ENCODE data around the gene CACNA1C.

The CACNA1C gene

GRCh38 chr12:2687058-2687457 is 634.3 kb downstream of the CACNA1C start:
- DNase-seq (ENCODE audit: low read depth in 3 of 3) = no peak

GRCh38 chr12:2687726-2688125 is 634.9 kb downstream of the CACNA1C start:
- DNase-seq (ENCODE audit: low read depth in 3 of 3) = no peak

GRCh38 chr12:2688381-2688931 is 635.7 kb downstream of the CACNA1C start:
- DNase-seq (ENCODE audit: low read depth in 3 of 3) = no peak

- DNase-seq (ENCODE audit: low read depth in 3 of 3) = no peak
Measured at GRCh38 chr12:2689393-2689792, 636.6 kb downstream of the CACNA1C start.

DNA sequence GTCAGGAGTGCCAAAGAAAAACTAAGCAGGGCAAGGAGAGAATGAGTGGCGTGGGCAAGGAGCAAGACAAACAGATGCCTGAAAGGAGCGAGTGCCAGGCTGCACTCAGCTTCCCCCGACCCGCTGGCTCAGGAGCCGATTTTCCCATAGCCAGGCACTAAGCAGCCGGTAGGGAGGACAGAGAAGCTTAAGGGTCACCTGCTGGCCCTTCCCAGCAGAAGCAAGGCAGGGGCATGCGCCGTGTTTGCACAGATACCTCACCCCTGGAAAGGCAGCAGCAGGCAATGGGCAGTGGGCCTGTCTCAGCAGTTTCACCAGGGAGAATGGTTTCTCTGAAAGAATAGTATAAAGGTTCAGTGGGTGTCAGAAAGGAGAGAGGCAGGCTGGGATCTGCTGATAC is 637.1 kb downstream of the CACNA1C start:
- DNase-seq (ENCODE audit: low read depth in 3 of 3) = no peak

- DNase-seq (ENCODE audit: low read depth in 3 of 3) = no peak
Measured at GRCh38 chr12:2690348-2691005, 637.7 kb downstream of the CACNA1C start.

- DNase-seq (ENCODE audit: low read depth in 3 of 3) = peak in 2 of 3 experiments; percentile 26 to 58
Measured at GRCh38 chr12:2691006-2691344, 638.2 kb downstream of the CACNA1C start.

DNA sequence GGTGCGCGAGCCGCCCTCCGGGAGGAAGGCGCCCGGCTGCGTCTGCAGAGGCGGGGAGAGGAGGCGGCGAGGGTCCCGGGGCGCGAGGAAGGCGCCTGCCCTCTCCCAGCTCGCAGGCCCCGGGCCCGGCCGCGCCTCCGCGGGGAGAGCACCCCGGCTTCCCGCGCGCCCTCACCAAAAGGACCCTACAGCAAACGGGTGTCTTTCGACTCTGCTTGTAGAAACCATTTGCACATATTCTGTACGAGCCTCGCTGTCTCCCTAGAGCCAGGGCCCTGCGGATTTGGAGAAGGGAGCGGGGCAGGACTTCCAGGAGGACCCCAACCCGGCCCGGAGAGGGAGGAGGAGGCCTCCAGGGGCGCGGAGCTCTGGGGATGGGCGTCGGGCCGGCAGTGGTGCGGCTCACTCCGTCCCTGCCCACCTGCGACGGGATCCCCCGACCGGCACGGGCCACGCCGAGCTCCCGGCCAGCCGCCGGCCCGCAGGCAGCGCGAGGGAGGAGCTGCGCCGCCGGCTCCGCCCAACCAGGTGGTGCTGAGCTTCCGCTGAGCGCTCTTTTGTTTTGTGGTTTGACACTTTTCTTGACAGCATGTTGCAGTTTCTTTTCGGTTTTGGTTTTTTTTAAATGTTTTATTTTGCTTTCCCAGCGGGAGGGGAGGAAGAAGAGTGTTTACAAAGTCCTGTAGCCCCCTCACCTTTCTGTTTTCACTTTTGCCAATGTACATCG is 638.7 kb downstream of the CACNA1C start:
- peak in 2 of 3 experiments; percentile 19 to 51 for DNase-seq (ENCODE audit: low read depth in 3 of 3)

DNA sequence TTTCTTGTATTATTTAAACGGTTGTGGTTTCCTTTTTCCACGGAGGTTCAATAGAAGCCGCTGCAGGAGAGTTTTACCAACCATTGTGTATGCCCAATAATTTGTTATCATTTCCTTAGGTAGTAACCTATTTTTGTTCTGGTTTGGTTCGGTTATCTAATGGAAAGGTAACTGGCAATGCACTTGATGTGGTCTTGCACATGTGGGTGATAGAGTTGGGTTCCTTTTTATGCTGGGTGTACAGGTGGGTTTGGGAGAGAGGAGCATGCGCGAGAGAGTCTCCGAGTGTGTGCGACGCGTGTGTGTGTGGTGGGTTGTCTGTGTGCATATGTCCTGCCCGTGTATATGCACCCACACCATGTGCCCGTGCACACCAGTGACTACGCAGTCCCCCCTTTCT is 639.3 kb downstream of the CACNA1C start:
- DNase-seq (ENCODE audit: low read depth in 3 of 3) = no peak

- DNase-seq (ENCODE audit: low read depth in 3 of 3) = no peak
Measured at GRCh38 chr12:2693244-2693860, 640.6 kb downstream of the CACNA1C start.

DNA sequence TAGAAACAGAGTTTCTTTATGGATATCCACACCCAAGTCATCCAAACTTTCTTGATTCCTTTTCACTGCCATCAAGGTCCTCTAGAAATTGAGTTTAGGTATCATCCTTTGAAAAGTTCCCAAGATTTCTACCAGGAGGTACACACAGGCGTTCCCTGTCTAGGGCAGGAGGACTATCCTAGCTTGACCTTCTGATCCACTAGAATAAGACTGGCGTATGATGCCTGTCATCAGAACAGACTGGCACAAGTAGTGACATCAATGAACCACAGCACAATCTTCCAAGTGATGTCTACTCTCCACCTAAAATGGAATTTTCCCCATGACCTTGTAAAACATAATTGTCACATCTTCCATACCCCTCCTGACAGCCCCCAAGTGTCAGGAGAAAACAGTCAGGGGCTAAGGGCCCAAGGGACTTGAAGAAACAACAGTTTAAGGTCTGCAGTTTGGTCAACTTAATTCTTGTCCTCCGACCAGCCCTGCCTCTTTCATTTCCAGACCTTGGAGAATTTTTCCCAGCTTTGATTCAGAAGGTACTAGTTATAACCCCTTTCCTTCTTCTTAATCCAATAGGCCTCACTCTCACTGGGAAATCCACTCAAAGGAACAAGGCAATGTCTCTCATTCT is 641.3 kb downstream of the CACNA1C start:
- no peak for DNase-seq (ENCODE audit: low read depth in 3 of 3)

DNA sequence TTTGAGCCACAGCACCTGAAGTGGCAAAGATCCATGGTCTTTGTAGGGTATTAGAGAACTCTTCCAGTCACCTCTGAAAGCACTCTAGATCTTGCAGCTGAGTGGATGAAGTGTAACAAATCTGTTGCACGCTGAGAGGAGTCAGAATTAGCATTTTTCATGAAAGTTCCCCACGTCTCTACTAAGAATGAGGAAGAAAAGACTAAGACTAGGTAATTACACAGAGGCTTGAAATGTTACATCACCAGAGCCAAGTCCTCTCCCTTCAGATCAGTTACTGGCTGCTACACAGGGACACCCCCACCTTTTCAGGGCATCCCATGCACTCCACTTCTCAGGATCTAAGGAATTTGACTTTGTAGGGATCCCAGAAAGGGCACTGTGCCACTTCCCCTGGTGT is 643.3 kb downstream of the CACNA1C start:
- DNase-seq (ENCODE audit: low read depth in 3 of 3) = no peak

- no peak for DNase-seq (ENCODE audit: low read depth in 3 of 3)
Measured at GRCh38 chr12:2697057-2697800, 644.4 kb downstream of the CACNA1C start.

DNA sequence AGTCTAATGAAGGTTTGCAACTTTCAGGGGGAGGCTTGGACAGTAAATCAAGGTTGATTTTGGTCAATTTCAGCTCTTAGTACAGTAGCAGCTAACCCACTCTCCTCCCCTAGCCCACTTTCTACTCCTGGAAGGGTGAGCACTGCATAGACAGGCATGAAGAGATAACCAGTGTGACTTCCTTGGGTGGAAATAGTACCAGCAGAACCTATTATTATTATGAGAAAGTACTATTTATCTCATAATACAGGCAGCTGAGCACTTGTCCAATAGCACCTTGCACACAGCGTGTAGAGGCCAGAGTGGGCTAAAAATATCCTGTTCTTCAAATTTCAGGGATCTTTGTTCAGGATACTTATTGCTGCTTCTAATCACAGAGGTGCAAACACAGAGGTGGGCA is 645.8 kb downstream of the CACNA1C start:
- no peak for DNase-seq (ENCODE audit: low read depth in 3 of 3)

- DNase-seq (ENCODE audit: low read depth in 3 of 3) = no peak
Measured at GRCh38 chr12:2710701-2711100, 657.9 kb downstream of the CACNA1C start.

GRCh38 chr12:2719392-2719791 is 666.6 kb downstream of the CACNA1C start:
- no peak for DNase-seq (ENCODE audit: low read depth in 3 of 3)

DNA sequence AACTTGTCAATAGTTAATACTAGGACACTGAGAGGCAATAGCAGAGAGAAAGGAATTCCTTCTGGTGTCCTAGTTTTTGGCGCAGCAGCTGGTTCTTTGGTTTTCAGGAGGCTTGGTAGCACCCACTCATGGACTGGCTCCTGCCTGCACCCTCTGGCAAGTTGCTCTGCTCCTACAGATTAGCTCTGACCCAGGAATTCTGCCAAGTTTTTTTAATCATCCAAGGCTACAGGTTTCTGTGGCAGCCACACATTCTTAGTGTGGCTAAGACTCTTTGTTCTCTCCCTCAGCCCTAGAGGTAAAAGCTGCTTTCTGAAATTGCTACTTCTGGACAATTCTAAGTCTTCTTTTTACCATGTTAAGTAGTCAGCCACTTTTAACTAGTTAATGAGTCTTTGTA is 670.0 kb downstream of the CACNA1C start:
- DNase-seq (ENCODE audit: low read depth in 3 of 3) = no peak

DNA sequence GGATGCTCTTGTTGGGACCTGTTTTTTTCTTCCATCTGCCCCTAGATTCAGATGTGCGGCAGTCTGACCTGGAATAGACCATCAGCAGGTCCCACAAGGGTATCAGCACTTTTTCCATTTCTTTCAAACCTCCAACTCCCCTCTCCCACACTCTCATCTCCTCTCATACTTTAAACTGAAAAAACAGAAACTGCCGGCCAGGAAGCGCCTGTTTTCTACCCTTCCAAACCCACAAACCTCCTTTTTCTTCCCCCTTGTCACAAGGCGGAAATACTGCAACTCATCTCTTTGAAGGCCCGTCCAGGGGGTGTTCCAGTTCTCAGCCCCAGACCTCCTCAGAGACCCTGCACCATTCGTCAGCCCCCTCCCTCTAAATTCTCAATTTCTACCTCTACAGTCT is 679.5 kb downstream of the CACNA1C start:
- DNase-seq (ENCODE audit: low read depth in 3 of 3) = no peak

DNA sequence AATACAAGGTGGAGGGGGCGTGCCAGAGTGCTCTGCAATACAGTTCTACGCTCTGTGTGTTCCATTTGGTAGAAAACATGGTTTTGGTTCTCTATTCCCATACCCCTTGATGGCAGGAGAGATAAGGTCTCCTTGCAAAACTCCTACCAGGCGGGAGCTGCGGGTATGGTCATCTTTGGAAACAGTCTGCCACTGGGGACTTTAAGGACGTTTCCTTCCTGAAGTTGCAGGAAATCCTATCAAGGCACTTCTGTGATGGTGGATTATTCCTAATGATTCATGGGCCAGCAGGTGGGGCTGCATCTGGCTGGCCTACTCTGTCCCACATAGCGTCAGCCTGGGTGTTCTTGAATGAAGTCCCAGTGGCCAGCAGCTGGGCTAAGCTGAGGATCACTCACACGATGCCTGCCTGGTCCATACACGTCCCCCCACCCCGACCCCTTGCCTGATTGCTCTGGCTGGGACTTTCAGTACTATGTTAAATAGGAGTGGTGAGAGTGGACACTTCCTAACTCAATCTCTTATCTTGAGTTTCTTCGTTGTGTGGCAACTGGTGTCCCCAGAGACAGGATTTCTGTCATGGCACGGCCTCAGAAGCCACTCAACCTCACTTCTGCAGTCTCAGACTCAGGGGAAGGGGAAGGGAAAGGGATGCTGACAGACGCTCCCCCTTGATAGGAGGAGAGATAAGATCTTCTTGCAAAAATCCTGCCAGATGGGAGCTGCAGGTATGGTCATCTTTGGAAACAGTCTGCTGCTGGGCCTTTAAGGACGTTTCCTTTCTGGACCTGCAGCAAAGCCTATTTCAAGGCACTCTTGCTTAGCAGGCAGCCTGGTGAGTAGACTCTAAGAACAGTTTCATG is 680.9 kb downstream of the CACNA1C start:
- no peak for DNase-seq (ENCODE audit: low read depth in 3 of 3)

- DNase-seq (ENCODE audit: low read depth in 3 of 3) = no peak
Measured at GRCh38 chr12:2735432-2735831, 682.6 kb downstream of the CACNA1C start.
